Gastrocnemius medialis (tissue), 4 donors: ENCODE data around the gene ME1.

ENCODE experiments used
- POLR2A ChIP-seq, 2 donors: fragments of 450-650 bp; IDR thresholded peaks; one replicate each; pipeline ENCODE4 v1.6.1; 2017; ENCODE audit warnings: antibody characterized with exemption in 2 of 2, mild to moderate bottlenecking in 2 of 2, moderate library complexity in 2 of 2
- TF ChIP-seq, protein P1 (sequence below), 5 experiments: fragments of 450-650 bp in 3 of 5; fragments of 200-600 bp in 2 of 5; sonication (generic) in 2 of 5; IDR thresholded peaks in 4 of 5; conservative IDR thresholded peaks in 1 of 5; 1 replicate in 4 of 5; 2 replicates in 1 of 5; pipeline ENCODE4 v1.5.1; 2016 to 2019; ENCODE audit warnings: antibody characterized with exemption in 5 of 5, mild to moderate bottlenecking in 3 of 5, moderate library complexity in 3 of 5

GRCh38 chr6:83381949-83382348 lies 48.9 kb downstream of the ME1 start:
- TF ChIP-seq, protein P1, sequence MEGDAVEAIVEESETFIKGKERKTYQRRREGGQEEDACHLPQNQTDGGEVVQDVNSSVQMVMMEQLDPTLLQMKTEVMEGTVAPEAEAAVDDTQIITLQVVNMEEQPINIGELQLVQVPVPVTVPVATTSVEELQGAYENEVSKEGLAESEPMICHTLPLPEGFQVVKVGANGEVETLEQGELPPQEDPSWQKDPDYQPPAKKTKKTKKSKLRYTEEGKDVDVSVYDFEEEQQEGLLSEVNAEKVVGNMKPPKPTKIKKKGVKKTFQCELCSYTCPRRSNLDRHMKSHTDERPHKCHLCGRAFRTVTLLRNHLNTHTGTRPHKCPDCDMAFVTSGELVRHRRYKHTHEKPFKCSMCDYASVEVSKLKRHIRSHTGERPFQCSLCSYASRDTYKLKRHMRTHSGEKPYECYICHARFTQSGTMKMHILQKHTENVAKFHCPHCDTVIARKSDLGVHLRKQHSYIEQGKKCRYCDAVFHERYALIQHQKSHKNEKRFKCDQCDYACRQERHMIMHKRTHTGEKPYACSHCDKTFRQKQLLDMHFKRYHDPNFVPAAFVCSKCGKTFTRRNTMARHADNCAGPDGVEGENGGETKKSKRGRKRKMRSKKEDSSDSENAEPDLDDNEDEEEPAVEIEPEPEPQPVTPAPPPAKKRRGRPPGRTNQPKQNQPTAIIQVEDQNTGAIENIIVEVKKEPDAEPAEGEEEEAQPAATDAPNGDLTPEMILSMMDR (IDR thresholded peaks at IDR 0.05 in 4 of 5, conservative IDR thresholded peaks at IDR 0.05 in 1 of 5): no peak
- no peak for TF ChIP-seq POLR2A (IDR thresholded peaks at IDR 0.05)
